ELR (cell line): ENCODE data around the gene FPR1.
"Not testable (repeated sequence)": the region's sequence is repeated elsewhere in the genome, so short reads cannot be mapped to it uniquely, and the experiment has no call there.

Experiments used
- DNase-seq: peaks from one replicate; pipeline ENCODE4 v3.0.0-alpha.2; 2015; ENCODE audit warnings: low read depth

The FPR1 gene

GRCh38 chr19:51779181-51779580 is 27.5 kb upstream of the FPR1 start:
- no peak for DNase-seq

GRCh38 chr19:51777570-51778462 is 26.1 kb upstream of the FPR1 start:
- peak; percentile 83 for DNase-seq

GRCh38 chr19:51776561-51776960 is 24.9 kb upstream of the FPR1 start:
- DNase-seq: not testable (repeated sequence)

- DNase-seq: no peak
Measured at GRCh38 chr19:51772977-51773376, 21.3 kb upstream of the FPR1 start.

- DNase-seq: peak; percentile 9
Measured at GRCh38 chr19:51771376-51772130, 19.9 kb upstream of the FPR1 start.

GRCh38 chr19:51766461-51766860 is 14.8 kb upstream of the FPR1 start:
- no peak for DNase-seq

GRCh38 chr19:51765086-51765485 is 13.4 kb upstream of the FPR1 start:
- DNase-seq: no peak

- DNase-seq: no peak
Measured at GRCh38 chr19:51761696-51762095, 10.0 kb upstream of the FPR1 start.

- DNase-seq: no peak
Measured at GRCh38 chr19:51760697-51761356, 9.1 kb upstream of the FPR1 start, which contains the start of gene FPR2. Gene FPR2, plus strand, starts transcription at chr19:51761180. Its CDS starts 7,479 bp downstream, at chr19:51768659.

- DNase-seq: no peak
Measured at GRCh38 chr19:51755571-51755970, 3.9 kb upstream of the FPR1 start.

GRCh38 chr19:51754770-51755169 is 3.1 kb upstream of the FPR1 start:
- no peak for DNase-seq

GRCh38 chr19:51754109-51754508 is 2.4 kb upstream of the FPR1 start:
- DNase-seq: no peak

- DNase-seq: peak; percentile 45
Measured at GRCh38 chr19:51750400-51751094, 1.1 kb downstream of the FPR1 start.

GRCh38 chr19:51749979-51750378 is 1.7 kb downstream of the FPR1 start:
- peak; percentile 74 for DNase-seq

GRCh38 chr19:51746731-51747130 is 4.9 kb downstream of the FPR1 start:
- DNase-seq: no peak

- DNase-seq: peak; percentile 75
Measured at GRCh38 chr19:51743405-51743804, 8.3 kb downstream of the FPR1 start.

GRCh38 chr19:51742789-51743188 is 8.9 kb downstream of the FPR1 start:
- peak; percentile 87 for DNase-seq

GRCh38 chr19:51740356-51740755 is 11.3 kb downstream of the FPR1 start:
- DNase-seq: no peak

GRCh38 chr19:51739466-51740213 is 12.0 kb downstream of the FPR1 start:
- DNase-seq: no peak

GRCh38 chr19:51738523-51738922 is 13.2 kb downstream of the FPR1 start:
- not testable (repeated sequence) for DNase-seq

GRCh38 chr19:51737924-51738323 is 13.8 kb downstream of the FPR1 start:
- DNase-seq: no peak
